HCT116 (cell line): ENCODE results near the gene CST8.

Experiments
- CTCF ChIP-seq, 3 experiments: fragments of 200-600 bp in 1 of 3; sonication (generic) in 1 of 3; IDR thresholded peaks in 2 of 3; conservative IDR thresholded peaks in 1 of 3; 2 replicates each; pipeline ENCODE4 v1.5.1; 2012 to 2017; ENCODE audit warnings: low read depth in 2 of 3, low read length in 2 of 3, antibody characterized with exemption in 1 of 3, borderline replicate concordance in 1 of 3, control low read depth in 1 of 3, mild to moderate bottlenecking in 1 of 3, mixed read lengths in 1 of 3, mixed run types in 1 of 3, moderate library complexity in 1 of 3; ENCODE audit not compliant: insufficient read depth in 1 of 3
- EZH2 ChIP-seq: fragments of 200-600 bp; sonication (generic); IDR thresholded peaks from 2 replicates; pipeline ENCODE4 v1.6.1; 2017; ENCODE audit warnings: antibody characterized with exemption, mixed run types
- POLR2A ChIP-seq: IDR thresholded peaks from 2 replicates; pipeline ENCODE4 v1.7.0; 2011; ENCODE audit warnings: borderline replicate concordance; ENCODE audit not compliant: insufficient read depth, insufficient read length; ENCODE audit errors: extremely low read depth
- REST ChIP-seq: IDR thresholded peaks from 2 replicates; pipeline ENCODE4 v1.6.1; 2012; ENCODE audit warnings: low read depth

DNA sequence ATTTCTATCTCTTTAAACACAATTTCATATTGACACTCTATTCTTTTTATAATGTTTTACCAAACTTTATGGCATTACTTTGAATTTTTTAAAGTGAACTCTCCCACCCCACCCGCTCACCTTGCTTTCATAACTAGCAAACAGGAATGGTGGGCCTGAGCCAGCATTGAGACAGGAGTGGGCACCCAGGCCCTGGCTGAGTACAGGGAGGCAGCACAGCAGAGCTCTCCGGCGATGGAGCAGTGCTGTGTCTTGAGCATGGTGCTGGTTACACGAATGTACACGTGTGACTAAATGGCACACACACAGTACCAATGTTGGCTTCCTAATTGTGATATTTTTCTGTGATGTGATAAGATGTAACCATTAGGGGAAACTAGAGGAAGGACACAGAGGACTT, 42.8 kb upstream of the CST8 start:
- TF ChIP-seq REST (no peak), CTCF (IDR thresholded peaks at IDR 0.05 in 2 of 3, conservative IDR thresholded peaks at IDR 0.05 in 1 of 3; ENCODE audit: borderline replicate concordance in 1 of 3, insufficient read depth in 1 of 3, low read depth in 2 of 3, low read length in 2 of 3) (no peak), POLR2A (no peak), EZH2 (no peak)
